ENCODE results near the gene CCDC188. TPM values are rescaled to one million over a fixed set of nuclear protein-coding genes. Genes with fewer than 3 reads are reported as not detected.

Gene CCDC188
- total and polyA plus RNA-seq, 9 of the 15 experiments (the other 6 are each of a cell fraction or from before 2014, with no cell fraction given): not detected

DNA sequence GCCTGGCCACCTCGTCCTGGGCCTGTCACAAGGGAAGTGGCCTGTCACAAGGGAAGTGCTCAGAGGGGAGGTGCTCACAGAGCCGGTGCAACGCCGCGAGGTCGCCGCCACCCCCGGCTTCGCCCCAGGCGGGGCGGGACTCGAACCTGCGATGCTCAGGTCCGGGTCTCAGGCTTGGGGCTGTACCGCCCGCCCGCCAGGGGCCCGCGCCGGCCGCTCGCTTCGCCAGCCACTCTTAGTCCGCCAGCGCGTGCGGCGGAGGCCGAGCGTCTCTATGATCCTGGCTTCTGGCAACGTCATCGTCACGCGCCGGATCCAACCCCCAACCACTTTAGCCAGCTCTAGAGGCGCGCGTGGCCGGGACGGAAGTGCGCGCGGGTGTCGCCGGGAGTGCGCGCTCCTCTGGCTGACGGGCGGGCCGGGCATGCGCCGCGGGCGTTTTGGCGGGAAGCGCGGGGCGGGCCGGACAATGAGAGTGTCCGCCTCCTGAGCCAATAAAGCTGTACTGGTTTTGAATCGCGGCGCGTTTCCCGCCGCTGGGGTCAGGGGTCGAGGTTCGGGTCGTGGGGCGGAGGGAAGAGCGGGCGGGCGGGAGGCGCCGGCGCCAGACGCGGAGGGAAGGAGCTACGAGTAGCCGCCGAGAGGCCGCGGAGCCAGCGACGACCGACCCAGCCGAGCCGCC, 33.8 kb downstream of the CCDC188 start, which contains the start of gene TRMT2A (continued):
- TF ChIP-seq, protein P1, sequence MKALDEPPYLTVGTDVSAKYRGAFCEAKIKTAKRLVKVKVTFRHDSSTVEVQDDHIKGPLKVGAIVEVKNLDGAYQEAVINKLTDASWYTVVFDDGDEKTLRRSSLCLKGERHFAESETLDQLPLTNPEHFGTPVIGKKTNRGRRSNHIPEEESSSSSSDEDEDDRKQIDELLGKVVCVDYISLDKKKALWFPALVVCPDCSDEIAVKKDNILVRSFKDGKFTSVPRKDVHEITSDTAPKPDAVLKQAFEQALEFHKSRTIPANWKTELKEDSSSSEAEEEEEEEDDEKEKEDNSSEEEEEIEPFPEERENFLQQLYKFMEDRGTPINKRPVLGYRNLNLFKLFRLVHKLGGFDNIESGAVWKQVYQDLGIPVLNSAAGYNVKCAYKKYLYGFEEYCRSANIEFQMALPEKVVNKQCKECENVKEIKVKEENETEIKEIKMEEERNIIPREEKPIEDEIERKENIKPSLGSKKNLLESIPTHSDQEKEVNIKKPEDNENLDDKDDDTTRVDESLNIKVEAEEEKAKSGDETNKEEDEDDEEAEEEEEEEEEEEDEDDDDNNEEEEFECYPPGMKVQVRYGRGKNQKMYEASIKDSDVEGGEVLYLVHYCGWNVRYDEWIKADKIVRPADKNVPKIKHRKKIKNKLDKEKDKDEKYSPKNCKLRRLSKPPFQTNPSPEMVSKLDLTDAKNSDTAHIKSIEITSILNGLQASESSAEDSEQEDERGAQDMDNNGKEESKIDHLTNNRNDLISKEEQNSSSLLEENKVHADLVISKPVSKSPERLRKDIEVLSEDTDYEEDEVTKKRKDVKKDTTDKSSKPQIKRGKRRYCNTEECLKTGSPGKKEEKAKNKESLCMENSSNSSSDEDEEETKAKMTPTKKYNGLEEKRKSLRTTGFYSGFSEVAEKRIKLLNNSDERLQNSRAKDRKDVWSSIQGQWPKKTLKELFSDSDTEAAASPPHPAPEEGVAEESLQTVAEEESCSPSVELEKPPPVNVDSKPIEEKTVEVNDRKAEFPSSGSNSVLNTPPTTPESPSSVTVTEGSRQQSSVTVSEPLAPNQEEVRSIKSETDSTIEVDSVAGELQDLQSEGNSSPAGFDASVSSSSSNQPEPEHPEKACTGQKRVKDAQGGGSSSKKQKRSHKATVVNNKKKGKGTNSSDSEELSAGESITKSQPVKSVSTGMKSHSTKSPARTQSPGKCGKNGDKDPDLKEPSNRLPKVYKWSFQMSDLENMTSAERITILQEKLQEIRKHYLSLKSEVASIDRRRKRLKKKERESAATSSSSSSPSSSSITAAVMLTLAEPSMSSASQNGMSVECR (CRISPR knock-in tag; IDR thresholded peaks at IDR 0.05): no peak
- TF ChIP-seq CREM (IDR thresholded peaks at IDR 0.05; ENCODE audit: low read depth): no peak
- TF ChIP-seq ZNF655 (CRISPR knock-in tag; IDR thresholded peaks at IDR 0.05): no peak
- no peak for TF ChIP-seq POLR2B (IDR thresholded peaks at IDR 0.05; ENCODE audit: low read depth, partially characterized antibody)
- TF ChIP-seq ZNF239 (CRISPR knock-in tag; IDR thresholded peaks at IDR 0.05): peak; percentile 64; the same call in 1 of the 2 replicates
- no peak for TF ChIP-seq PHF20 (IDR thresholded peaks at IDR 0.05; ENCODE audit: partially characterized antibody)
- no peak for TF ChIP-seq GTF2E2 (tag; IDR thresholded peaks at IDR 0.05)
- TF ChIP-seq TFAM (CRISPR knock-in tag; conservative IDR thresholded peaks at IDR 0.05): no peak
- TF ChIP-seq ZNF551 (CRISPR knock-in tag; IDR thresholded peaks at IDR 0.05): no peak
- TF ChIP-seq ZNF282 (CRISPR knock-in tag; IDR thresholded peaks at IDR 0.05): no peak
- no peak for TF ChIP-seq KLF10 (CRISPR knock-in tag; IDR thresholded peaks at IDR 0.05)
- no peak for TF ChIP-seq ARNT (IDR thresholded peaks at IDR 0.05)
- no peak for TF ChIP-seq ZNF518B (CRISPR knock-in tag; IDR thresholded peaks at IDR 0.05)
- peak; percentile 99 to 100 for TF ChIP-seq E2F6 (IDR thresholded peaks at IDR 0.05; ENCODE audit: borderline replicate concordance in 1 of 2, extremely low read depth in 1 of 2, insufficient read depth in 1 of 2, insufficient read length in 1 of 2, low read depth in 1 of 2, low read length in 1 of 2, poor library complexity in 1 of 2, severe bottlenecking in 1 of 2)
- TF ChIP-seq ZBTB7A (IDR thresholded peaks at IDR 0.05; ENCODE audit: borderline replicate concordance, control insufficient read depth, low read depth, low read length): no peak
- no peak for TF ChIP-seq SMARCA5 (IDR thresholded peaks at IDR 0.05)
- TF ChIP-seq ZZZ3 (IDR thresholded peaks at IDR 0.05): no peak
- no peak for TF ChIP-seq LCOR (CRISPR knock-in tag; IDR thresholded peaks at IDR 0.05)
- TF ChIP-seq ZBTB8A (IDR thresholded peaks at IDR 0.05; ENCODE audit: partially characterized antibody): no peak
